GM12878 (cell line): Measurements from ENCODE around the gene TEX22.

Source experiments
- CREM ChIP-seq: IDR thresholded peaks from 2 replicates; pipeline ENCODE4 v1.6.1; 2014; ENCODE audit warnings: antibody characterized with exemption, low read depth
- EZH2 ChIP-seq: IDR thresholded peaks from 2 replicates; pipeline ENCODE4 v1.6.1; 2012; ENCODE audit warnings: low read depth, mild to moderate bottlenecking, control low read depth, inconsistent platforms, low read length, borderline replicate concordance; ENCODE audit not compliant: control insufficient read depth
- HDGF ChIP-seq: fragments of 450-650 bp; IDR thresholded peaks from 2 replicates; pipeline ENCODE4 v1.6.1; 2016; ENCODE audit warnings: antibody characterized with exemption
- KDM1A ChIP-seq: fragments of 200-600 bp; sonication (generic); IDR thresholded peaks from 2 replicates; pipeline ENCODE4 v1.6.1; 2016; ENCODE audit warnings: borderline replicate concordance
- MEF2A ChIP-seq: IDR thresholded peaks from 2 replicates; pipeline ENCODE4 v1.6.1; 2011; ENCODE audit warnings: low read depth, mild to moderate bottlenecking, low read length, moderate library complexity; ENCODE audit not compliant: insufficient read depth
- PAX5 ChIP-seq: IDR thresholded peaks from 2 replicates; pipeline ENCODE4 v1.6.1; 2011; ENCODE audit warnings: low read depth, low read length, borderline replicate concordance
- ZZZ3 ChIP-seq: IDR thresholded peaks from 2 replicates; pipeline ENCODE4 v1.6.1; 2011; ENCODE audit warnings: low read depth; ENCODE audit not compliant: control insufficient read depth, insufficient read length
- TF ChIP-seq, protein P1 (sequence below), 3 experiments: IDR thresholded peaks in 2 of 3; conservative IDR thresholded peaks in 1 of 3; 2 replicates each; pipeline ENCODE4 v1.5.1; 2011; ENCODE audit warnings: low read depth in 3 of 3, low read length in 3 of 3, mild to moderate bottlenecking in 3 of 3, control low read depth in 2 of 3, moderate library complexity in 2 of 3, inconsistent platforms in 1 of 3, mixed read lengths in 1 of 3; ENCODE audit not compliant: control insufficient read depth in 2 of 3, insufficient read depth in 1 of 3; ENCODE audit errors: extremely low read depth in 1 of 3

DNA sequence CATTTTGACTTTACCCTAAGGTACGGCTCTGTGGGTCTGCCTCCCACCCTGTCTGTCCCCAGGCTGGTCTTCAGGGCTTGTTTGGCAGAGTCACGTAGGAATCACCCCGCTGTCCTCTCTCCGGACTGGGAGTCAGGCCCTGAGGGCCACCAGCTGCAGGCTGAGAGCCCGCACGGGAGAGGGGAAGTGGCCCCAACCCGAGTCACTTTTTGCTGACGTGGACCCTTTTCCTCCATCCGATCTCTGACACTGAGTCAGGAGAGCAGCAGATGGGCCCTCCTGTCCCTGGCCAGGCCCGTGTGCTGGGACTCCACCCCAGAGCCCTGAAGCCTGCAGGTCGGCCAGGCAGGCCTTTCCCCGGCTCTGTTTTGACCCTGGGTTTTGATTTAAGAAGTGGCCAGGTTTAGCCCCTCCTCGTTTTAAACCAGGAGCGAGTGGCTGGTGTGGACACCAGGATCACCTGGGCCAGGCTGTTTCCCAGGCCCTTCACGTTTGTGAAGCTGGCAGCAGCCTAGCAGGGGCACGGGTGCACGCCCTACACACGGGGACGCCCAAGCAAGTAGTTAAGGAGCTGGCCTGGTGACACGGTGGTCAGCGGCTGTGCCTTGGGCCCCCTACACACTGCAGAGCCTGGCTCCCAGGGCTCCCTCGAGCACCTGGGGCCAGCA is 12.5 kb upstream of the TEX22 start:
- no peak for TF ChIP-seq MEF2A
- TF ChIP-seq, protein P1, sequence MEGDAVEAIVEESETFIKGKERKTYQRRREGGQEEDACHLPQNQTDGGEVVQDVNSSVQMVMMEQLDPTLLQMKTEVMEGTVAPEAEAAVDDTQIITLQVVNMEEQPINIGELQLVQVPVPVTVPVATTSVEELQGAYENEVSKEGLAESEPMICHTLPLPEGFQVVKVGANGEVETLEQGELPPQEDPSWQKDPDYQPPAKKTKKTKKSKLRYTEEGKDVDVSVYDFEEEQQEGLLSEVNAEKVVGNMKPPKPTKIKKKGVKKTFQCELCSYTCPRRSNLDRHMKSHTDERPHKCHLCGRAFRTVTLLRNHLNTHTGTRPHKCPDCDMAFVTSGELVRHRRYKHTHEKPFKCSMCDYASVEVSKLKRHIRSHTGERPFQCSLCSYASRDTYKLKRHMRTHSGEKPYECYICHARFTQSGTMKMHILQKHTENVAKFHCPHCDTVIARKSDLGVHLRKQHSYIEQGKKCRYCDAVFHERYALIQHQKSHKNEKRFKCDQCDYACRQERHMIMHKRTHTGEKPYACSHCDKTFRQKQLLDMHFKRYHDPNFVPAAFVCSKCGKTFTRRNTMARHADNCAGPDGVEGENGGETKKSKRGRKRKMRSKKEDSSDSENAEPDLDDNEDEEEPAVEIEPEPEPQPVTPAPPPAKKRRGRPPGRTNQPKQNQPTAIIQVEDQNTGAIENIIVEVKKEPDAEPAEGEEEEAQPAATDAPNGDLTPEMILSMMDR (IDR thresholded peaks at IDR 0.05 in 2 of 3, conservative IDR thresholded peaks at IDR 0.05 in 1 of 3; ENCODE audit: control insufficient read depth in 2 of 3, extremely low read depth in 1 of 3, insufficient read depth in 1 of 3, low read depth in 3 of 3, low read length in 3 of 3), result no peak
- TF ChIP-seq CREM, result no peak
- no peak for TF ChIP-seq KDM1A
- no peak for TF ChIP-seq PAX5
- TF ChIP-seq ZZZ3, result no peak
- no peak for TF ChIP-seq EZH2
- TF ChIP-seq HDGF, result no peak
